ENCODE data around the gene MYO3B. TPM values are rescaled to one million over a fixed set of nuclear protein-coding genes. Genes with fewer than 3 reads are reported as not detected.
A peak's percentile ranks its signal among the peaks of the same experiment; 100 is the strongest.

The MYO3B gene
- total RNA-seq, 1 donor from 2014 or later, result 27.3 TPM

- Histone ChIP-seq H3F3A (ENCODE audit: low read depth) (peaks cover 7% of the 10 kb centered on the region), H4K20me1 (ENCODE audit: low read depth) (no peaks in the 10 kb centered on the region), H3K36me3 (no peaks in the 10 kb centered on the region), H3K9me3 (ENCODE audit: low read depth) (no peaks in the 10 kb centered on the region), H3K27ac (no peak overlapping the region), H3K79me2 (ENCODE audit: low read depth) (no peaks in the 10 kb centered on the region), H3K9ac (no peak overlapping the region), H2AFZ (replicated peaks) (no peak overlapping the region), H3K4me1 (no peaks in the 10 kb centered on the region), H3K27me3 (no peaks in the 10 kb centered on the region), H3K4me3 (no peak overlapping the region), H3K4me2 (no peak overlapping the region)
- no peak for DNase-seq (ENCODE audit: low spot score)
- TF ChIP-seq CTCF (IDR thresholded peaks at IDR 0.05), result no peak
- no peak for TF ChIP-seq EZH2phosphoT487 (IDR thresholded peaks at IDR 0.05)
- TF ChIP-seq EZH2 (IDR thresholded peaks at IDR 0.05), result no peak
- Mint-ChIP-seq H3K27me3 (ENCODE audit: insufficient read depth, low read depth) (peaks cover 2% of the 10 kb centered on the region), H3K9me3 (no peaks in the 10 kb centered on the region), H3K27ac (no peak overlapping the region), H3K4me3 (no peak overlapping the region), H3K4me1 (peaks cover 14% of the 10 kb centered on the region), H3K36me3 (no peaks in the 10 kb centered on the region)
Measured at GRCh38 chr2:170588729-170589128, 410.8 kb downstream of the MYO3B start.

- no peak for TF ChIP-seq CTCF (IDR thresholded peaks at IDR 0.05)
- no peak for TF ChIP-seq EZH2 (IDR thresholded peaks at IDR 0.05)
- TF ChIP-seq EZH2phosphoT487 (IDR thresholded peaks at IDR 0.05), result no peak
- no peak overlapping the region for H3K27ac ChIP-seq
- no peak overlapping the region for H3K4me3 ChIP-seq
- H3K9me3 ChIP-seq (ENCODE audit: low read depth), result no peaks in the 10 kb centered on the region
- H3K4me1 ChIP-seq, result peaks cover 22% of the 10 kb centered on the region
- no peaks in the 10 kb centered on the region for H3K27me3 ChIP-seq
- no peak overlapping the region for H3K4me2 ChIP-seq
- DNase-seq (ENCODE audit: low spot score), result no peak
- H3K36me3 ChIP-seq, result no peaks in the 10 kb centered on the region
- no peak overlapping the region for H3K9ac ChIP-seq
- Mint-ChIP-seq H3K27ac (no peak overlapping the region), H3K27me3 (ENCODE audit: insufficient read depth, low read depth) (no peaks in the 10 kb centered on the region), H3K4me3 (no peak overlapping the region), H3K4me1 (peaks cover 7% of the 10 kb centered on the region), H3K9me3 (peaks cover 3% of the 10 kb centered on the region), H3K36me3 (no peaks in the 10 kb centered on the region)
- H3K79me2 ChIP-seq (ENCODE audit: low read depth), result no peaks in the 10 kb centered on the region
- no peaks in the 10 kb centered on the region for H3F3A ChIP-seq (ENCODE audit: low read depth)
- peak overlapping the region; percentile 42 for H2AFZ ChIP-seq (replicated peaks)
- no peaks in the 10 kb centered on the region for H4K20me1 ChIP-seq (ENCODE audit: low read depth)
Measured at GRCh38 chr2:170596576-170596975, 418.6 kb downstream of the MYO3B start.

GRCh38 chr2:170598067-170598395 is 420.1 kb downstream of the MYO3B start:
- DNase-seq (ENCODE audit: low spot score), result no peak
- TF ChIP-seq CTCF (IDR thresholded peaks at IDR 0.05) (no peak), EZH2phosphoT487 (IDR thresholded peaks at IDR 0.05) (no peak), EZH2 (IDR thresholded peaks at IDR 0.05) (no peak)
- Histone ChIP-seq H3K79me2 (ENCODE audit: low read depth) (no peaks in the 10 kb centered on the region), H3K36me3 (no peaks in the 10 kb centered on the region), H3K4me3 (no peak overlapping the region), H3K4me2 (no peak overlapping the region), H2AFZ (replicated peaks) (no peak overlapping the region), H3K9ac (no peak overlapping the region), H4K20me1 (ENCODE audit: low read depth) (no peaks in the 10 kb centered on the region), H3K27me3 (no peaks in the 10 kb centered on the region), H3K4me1 (peaks cover 22% of the 10 kb centered on the region), H3K27ac (no peak overlapping the region), H3F3A (ENCODE audit: low read depth) (no peaks in the 10 kb centered on the region), H3K9me3 (ENCODE audit: low read depth) (no peaks in the 10 kb centered on the region)
- H3K4me3 Mint-ChIP-seq, result no peak overlapping the region
- no peak overlapping the region for H3K27ac Mint-ChIP-seq
- H3K9me3 Mint-ChIP-seq, result peaks cover 3% of the 10 kb centered on the region
- H3K4me1 Mint-ChIP-seq, result peaks cover 10% of the 10 kb centered on the region
- no peaks in the 10 kb centered on the region for H3K27me3 Mint-ChIP-seq (ENCODE audit: insufficient read depth, low read depth)
- H3K36me3 Mint-ChIP-seq, result no peaks in the 10 kb centered on the region

GRCh38 chr2:170601489-170601888 is 423.5 kb downstream of the MYO3B start:
- H3K4me2 ChIP-seq, result no peak overlapping the region
- H2AFZ ChIP-seq (replicated peaks), result no peak overlapping the region
- H3K36me3 ChIP-seq, result no peaks in the 10 kb centered on the region
- DNase-seq (ENCODE audit: low spot score), result no peak
- H3F3A ChIP-seq (ENCODE audit: low read depth), result no peaks in the 10 kb centered on the region
- H3K4me3 ChIP-seq, result no peak overlapping the region
- H3K9me3 ChIP-seq (ENCODE audit: low read depth), result no peaks in the 10 kb centered on the region
- Mint-ChIP-seq H3K4me1 (peaks cover 9% of the 10 kb centered on the region), H3K4me3 (no peak overlapping the region), H3K36me3 (no peaks in the 10 kb centered on the region), H3K9me3 (peaks cover 3% of the 10 kb centered on the region), H3K27ac (no peak overlapping the region), H3K27me3 (ENCODE audit: insufficient read depth, low read depth) (no peaks in the 10 kb centered on the region)
- H3K27ac ChIP-seq, result no peak overlapping the region
- no peaks in the 10 kb centered on the region for H4K20me1 ChIP-seq (ENCODE audit: low read depth)
- no peak overlapping the region for H3K9ac ChIP-seq
- no peaks in the 10 kb centered on the region for H3K79me2 ChIP-seq (ENCODE audit: low read depth)
- no peaks in the 10 kb centered on the region for H3K27me3 ChIP-seq
- TF ChIP-seq EZH2phosphoT487 (IDR thresholded peaks at IDR 0.05) (no peak), CTCF (IDR thresholded peaks at IDR 0.05) (no peak), EZH2 (IDR thresholded peaks at IDR 0.05) (no peak)
- H3K4me1 ChIP-seq, result peaks cover 16% of the 10 kb centered on the region
